Spleen (tissue), 11 donors: ENCODE measurements around the gene HES4. TPM values are rescaled to one million over a fixed set of nuclear protein-coding genes. Genes with fewer than 3 reads are reported as not detected.

Experiments used
- DNase-seq: peaks from one replicate; pipeline ENCODE4 v3.0.0-alpha.2; 2020
- H3K27ac ChIP-seq, 8 donors: fragments of 200-600 bp; sonication (generic) in 7 of 8; 1 replicate in 4 of 8; 2 replicates in 4 of 8; pipeline versions ENCODE4 v1.5.0 to v1.8.0; 2016 to 2021; ENCODE audit warnings: inconsistent platforms in 4 of 8, mild to moderate bottlenecking in 4 of 8, moderate library complexity in 1 of 8
- H3K27me3 ChIP-seq, 7 donors: fragments of 200-600 bp; sonication (generic) in 6 of 7; replicated peaks in 1 of 7; 1 replicate in 4 of 7; 2 replicates in 3 of 7; pipeline versions ENCODE4 v1.5.0 to v1.8.0; 2016 to 2021; ENCODE audit warnings: inconsistent platforms in 3 of 7, mild to moderate bottlenecking in 1 of 7
- H3K36me3 ChIP-seq, 6 donors: fragments of 200-600 bp; sonication (generic) in 5 of 6; 1 replicate in 4 of 6; 2 replicates in 2 of 6; pipeline versions ENCODE4 v1.5.0 to v1.8.0; 2016 to 2021; ENCODE audit warnings: inconsistent platforms in 2 of 6
- H3K4me1 ChIP-seq, 6 donors: fragments of 200-600 bp; sonication (generic) in 5 of 6; 1 replicate in 3 of 6; 2 replicates in 3 of 6; pipeline versions ENCODE4 v1.5.0 to v1.8.0; 2016 to 2021; ENCODE audit warnings: inconsistent platforms in 3 of 6
- H3K4me3 ChIP-seq, 8 donors: fragments of 200-600 bp; sonication (generic) in 7 of 8; 1 replicate in 4 of 8; 2 replicates in 4 of 8; pipeline versions ENCODE4 v1.5.0 to v1.8.0; 2016 to 2021; ENCODE audit warnings: inconsistent platforms in 4 of 8, mild to moderate bottlenecking in 4 of 8, moderate library complexity in 2 of 8
- H3K9me3 ChIP-seq, 8 donors: fragments of 200-600 bp; sonication (generic) in 7 of 8; 1 replicate in 4 of 8; 2 replicates in 4 of 8; pipeline versions ENCODE4 v1.5.0 to v1.8.0; 2016 to 2021; ENCODE audit warnings: inconsistent platforms in 4 of 8
- CTCF ChIP-seq, 11 experiments: fragments of 200-600 bp in 7 of 11; fragments of 450-650 bp in 4 of 11; sonication (generic) in 4 of 11; IDR thresholded peaks in 8 of 11; conservative IDR thresholded peaks in 3 of 11; 1 replicate in 7 of 11; 2 replicates in 4 of 11; pipeline versions ENCODE4 v1.4.0 to v1.8.0; 2016 to 2021; ENCODE audit warnings: antibody characterized with exemption in 11 of 11, inconsistent platforms in 4 of 11, mild to moderate bottlenecking in 1 of 11
- POLR2A ChIP-seq, 3 donors: fragments of 450-650 bp; IDR thresholded peaks; one replicate each; pipeline ENCODE4 v1.5.1; 2017; ENCODE audit warnings: antibody characterized with exemption in 3 of 3, mild to moderate bottlenecking in 1 of 3
- POLR2AphosphoS5 ChIP-seq, 3 donors: sonication (generic); formaldehyde crosslinking; IDR thresholded peaks; one replicate each; pipeline ENCODE4 v1.5.1; 2017; ENCODE audit warnings: antibody characterized with exemption in 3 of 3
- WGBS, 5 donors: extraction: QIAGEN DNeasy Blood & Tissue Kit in 3 of 5; methylation state at CpG; one replicate each; pipeline versions ENCODE4 v1.1.5 to v1.1.7; 2013 to 2018; 5-methylcytosine and 5-hydroxymethylcytosine counted together
- intact Hi-C: fragments of 100-400 bp; cut with DNase I; formaldehyde crosslinking; loops from one replicate; pipeline ENCODE4 v1.15.0; 2023; ENCODE audit warnings: low total_unique reads
- polyA plus RNA-seq, 3 donors: library from polyadenylated mRNA; stranded (reverse); fragments of 200-250 nt; gene quantifications; one replicate each; pipeline ENCODE4 v1.2.1, GENCODE V29; 2013
- total RNA-seq, 7 donors: library from RNA; depleted of rRNA in 3 of 7; stranded (reverse); fragments of >200 nt in 3 of 7; fragmentation: NEBNext Ultra II Directional in 4 of 7; extraction: Animal tissue kit (Norgen Biotek cat#: 25700) in 4 of 7; gene quantifications; one replicate each; pipeline versions ENCODE4 v1.1.0 to v1.2.1, GENCODE V29; 2016 to 2021
- donor health status: healthy with polysubstance abuse.
- donor health status: DM: no; HTN: no; CAD: no; lungs with moderate emphysema.
- donor health status: DM: no; HTN: no; CAD: no.
- donor health status: Bipolar disorder and iron deficiency.
- donor health status: healthy.
- donor health status: DM: no; HTN: no; CAD: no.
- donor health status: DM: yes; HTN: yes; CAD: no.

The HES4 gene
- total and polyA plus RNA-seq, 10 donors, result 3.8 to 64.3 (median 20.6) TPM

- no peaks in the 10 kb centered on the region for H3K9me3 ChIP-seq
- peaks cover 0 to 54% (median 31%) of the 10 kb centered on the region in 7 donors for H3K27me3 ChIP-seq
- intact Hi-C loops, result no loop called here
- 85 to 93% (median 88%) methylated on average over 31 to 37 of the region's 37 CpGs for WGBS, 5 donors
- no peaks in the 10 kb centered on the region for H3K36me3 ChIP-seq
- H3K27ac ChIP-seq, result no peak overlapping the region
- DNase-seq, result peak; percentile 69
- no peak overlapping the region for H3K4me3 ChIP-seq
- H3K4me1 ChIP-seq, result peaks cover 0 to 37% (median 18%) of the 10 kb centered on the region in 6 donors
- no peak for TF ChIP-seq POLR2AphosphoS5 (IDR thresholded peaks at IDR 0.05)
- no peak for TF ChIP-seq POLR2A (IDR thresholded peaks at IDR 0.05)
- TF ChIP-seq CTCF (IDR thresholded peaks at IDR 0.05 in 8 of 11, conservative IDR thresholded peaks at IDR 0.05 in 3 of 11), result no peak
Measured at GRCh38 chr1:1006305-1007159, 6.6 kb upstream of the HES4 start.

- DNase-seq, result peak; percentile 73
- 68 to 89% (median 86%) methylated on average over 4 to 23 of the region's 23 CpGs for whole genome bisulfite sequencing, 5 donors
- H3K27ac ChIP-seq, result no peak overlapping the region
Measured at GRCh38 chr1:1005774-1006304, 5.9 kb upstream of the HES4 start.

GRCh38 chr1:1004780-1005697 lies 5.1 kb upstream of the HES4 start:
- peaks cover 0 to 69% (median 46%) of the 10 kb centered on the region in 7 donors for H3K27me3 ChIP-seq
- peaks cover 0 to 52% (median 33%) of the 10 kb centered on the region in 6 donors for H3K4me1 ChIP-seq
- no peak for DNase-seq
- H3K4me3 ChIP-seq, result no peak overlapping the region
- no peaks in the 10 kb centered on the region for H3K9me3 ChIP-seq
- WGBS, 5 donors, result 6 to 16% (median 13%) methylated on average over 14 to 21 of the region's 21 CpGs
- no peak overlapping the region for H3K27ac ChIP-seq
- intact Hi-C loops, result no loop called here
- H3K36me3 ChIP-seq, result no peaks in the 10 kb centered on the region
- peak in 2 of 3 donors; percentile 16 to 26 for TF ChIP-seq POLR2AphosphoS5 (IDR thresholded peaks at IDR 0.05)
- no peak for TF ChIP-seq CTCF (IDR thresholded peaks at IDR 0.05 in 8 of 11, conservative IDR thresholded peaks at IDR 0.05 in 3 of 11)

More at GRCh38 chr1:1005774-1006304, 5.9 kb upstream of the HES4 start:
- H3K4me3 ChIP-seq, result no peak overlapping the region
- intact Hi-C loops, result no loop called here
- TF ChIP-seq CTCF (IDR thresholded peaks at IDR 0.05 in 8 of 11, conservative IDR thresholded peaks at IDR 0.05 in 3 of 11) (no peak), POLR2AphosphoS5 (IDR thresholded peaks at IDR 0.05) (no peak), POLR2A (IDR thresholded peaks at IDR 0.05) (no peak)
- H3K27me3 ChIP-seq, result peaks cover 0 to 61% (median 38%) of the 10 kb centered on the region in 7 donors
- H3K36me3 ChIP-seq, result no peaks in the 10 kb centered on the region
- H3K9me3 ChIP-seq, result no peaks in the 10 kb centered on the region
- H3K4me1 ChIP-seq, result peaks cover 0 to 44% (median 25%) of the 10 kb centered on the region in 6 donors
